AG09309 (cell line): ENCODE results near the gene CLK2.
"Not testable (repeated sequence)": the region's sequence is repeated elsewhere in the genome, so short reads cannot be mapped to it uniquely, and the experiment has no call there.

Experiments
- DNase-seq: peaks from one replicate; pipeline ENCODE4 v3.0.0-alpha.2; 2010; ENCODE audit warnings: low read depth
- H3K4me3 ChIP-seq: 2 replicates; pipeline ENCODE4 v1.5.1; 2011; ENCODE audit warnings: mild to moderate bottlenecking, low read depth, low read length, moderate library complexity; ENCODE audit not compliant: control insufficient read depth
- CTCF ChIP-seq: IDR thresholded peaks from 2 replicates; pipeline ENCODE4 v1.5.1; 2011; ENCODE audit warnings: mild to moderate bottlenecking, low read depth, low read length, inconsistent platforms; ENCODE audit not compliant: insufficient read depth, control insufficient read depth; ENCODE audit errors: missing control alignments

Gene CLK2

GRCh38 chr1:155253208-155253607, 20.1 kb downstream of the CLK2 start:
- H3K4me3 ChIP-seq = peak overlapping the region; percentile 62
- DNase-seq = no peak
- TF ChIP-seq CTCF = no peak

- DNase-seq = no peak
- TF ChIP-seq CTCF = no peak
- no peak overlapping the region for H3K4me3 ChIP-seq
Observed at GRCh38 chr1:155251566-155251965, 21.7 kb downstream of the CLK2 start.

- TF ChIP-seq CTCF = peak; percentile 100
- DNase-seq = no peak
- H3K4me3 ChIP-seq = no peak overlapping the region
Observed at GRCh38 chr1:155250633-155251449, 22.5 kb downstream of the CLK2 start.

GRCh38 chr1:155250246-155250632, 23.1 kb downstream of the CLK2 start:
- TF ChIP-seq CTCF = no peak
- H3K4me3 ChIP-seq = no peak overlapping the region
- no peak for DNase-seq

GRCh38 chr1:155247667-155248553, 25.4 kb downstream of the CLK2 start:
- TF ChIP-seq CTCF = no peak
- no peak overlapping the region for H3K4me3 ChIP-seq
- no peak for DNase-seq

GRCh38 chr1:155246796-155247195, 26.5 kb downstream of the CLK2 start:
- not testable (repeated sequence) for DNase-seq, H3K4me3 ChIP-seq

GRCh38 chr1:155245163-155245524, 28.2 kb downstream of the CLK2 start:
- H3K4me3 ChIP-seq = peak overlapping the region; percentile 74
- no peak for DNase-seq
- TF ChIP-seq CTCF = no peak
